Right lobe of liver (tissue), 6 donors: ENCODE data around the gene ITGA11. TPM values are rescaled to one million over a fixed set of nuclear protein-coding genes. Genes with fewer than 3 reads are reported as not detected.
A peak's percentile ranks its signal among the peaks of the same experiment; 100 is the strongest.

Source experiments
- ATAC-seq, 4 donors: fragments of 200-7000 bp; cut with Tn5 transposase; one replicate each; pipeline ENCODE4 v1.9.1; 2020; ENCODE audit warnings: mild to moderate bottlenecking in 4 of 4, moderate library complexity in 4 of 4
- DNase-seq, 3 donors: peaks; one replicate each; pipeline ENCODE4 v3.0.0-alpha.2; 2020
- H3K27ac ChIP-seq, 3 donors: fragments of 200-600 bp; one replicate each; pipeline ENCODE4 v1.8.0; 2022
- H3K27me3 ChIP-seq, 2 donors: fragments of 200-600 bp; one replicate each; pipeline ENCODE4 v1.8.0; 2022
- H3K36me3 ChIP-seq, 4 donors: fragments of 200-600 bp; sonication (generic) in 1 of 4; one replicate each; pipeline versions ENCODE4 v1.5.1 to v1.8.0; 2017 to 2022; ENCODE audit warnings: control low read depth in 1 of 4
- H3K4me1 ChIP-seq, 4 donors: fragments of 200-600 bp; sonication (generic) in 1 of 4; one replicate each; pipeline versions ENCODE4 v1.5.1 to v1.8.0; 2017 to 2022; ENCODE audit warnings: control low read depth in 1 of 4
- H3K4me3 ChIP-seq, 3 donors: fragments of 200-600 bp; one replicate each; pipeline ENCODE4 v1.8.0; 2022
- H3K9me3 ChIP-seq, 4 donors: fragments of 200-600 bp; sonication (generic) in 1 of 4; one replicate each; pipeline versions ENCODE4 v1.5.1 to v1.8.0; 2017 to 2022; ENCODE audit warnings: control low read depth in 1 of 4
- CTCF ChIP-seq, 4 donors: fragments of 200-600 bp in 3 of 4; fragments of 450-650 bp in 1 of 4; IDR thresholded peaks; one replicate each; pipeline versions ENCODE4 v1.5.1 to v1.8.0; 2016 to 2022; ENCODE audit warnings: antibody characterized with exemption in 4 of 4, mild to moderate bottlenecking in 2 of 4
- POLR2A ChIP-seq: fragments of 450-650 bp; IDR thresholded peaks from one replicate; pipeline ENCODE4 v1.6.1; 2017; ENCODE audit warnings: antibody characterized with exemption, mild to moderate bottlenecking
- WGBS: methylation state at CpG from one replicate; pipeline ENCODE4 v1.1.6; 2018; ENCODE audit warnings: low coverage, low lambda C conversion rate; ENCODE audit not compliant: insufficient coverage; ENCODE audit errors: missing lambda C conversion rate; 5-methylcytosine and 5-hydroxymethylcytosine counted together
- intact Hi-C, 2 donors: fragments of 100-400 bp; cut with DNase I; formaldehyde crosslinking; loops; one replicate each; pipeline versions ENCODE4 v1.11.2 to v1.14.1; 2022
- total RNA-seq, 6 experiments: library from RNA; depleted of rRNA in 2 of 6; stranded (reverse); fragments of >200 nt in 2 of 6; fragmentation: NEBNext Ultra II Directional in 3 of 6; extraction: Animal tissue kit (Norgen Biotek cat#: 25700) in 3 of 6; gene quantifications; one replicate each; pipeline versions ENCODE4 v1.1.0 to v1.2.4, GENCODE V29; 2016 to 2023
- donor health status: DM: no; HTN: yes; CAD: no.
- donor health status: DM: no; HTN: no; CAD: no.
- donor health status: DM: no; HTN: no; CAD: no.
- donor health status: DM: no; HTN: yes; CAD: no.
- donor health status: DM: no; HTN: yes; CAD: no.

The ITGA11 gene
- total RNA-seq, 6 experiments from 2014 or later, result 0.51 to 1.4 (median 0.73) TPM

GRCh38 chr15:68252925-68253534, 178.9 kb downstream of the ITGA11 start:
- no peak overlapping the region for H3K4me3 ChIP-seq
- TF ChIP-seq POLR2A, result no peak
- peak; percentile 89 to 96 (median 92) for TF ChIP-seq CTCF (IDR thresholded peaks at IDR 0.05)
- intact Hi-C loops, result loop anchor here in 1 of 2 donors (10.0 kb wide), 1 partner anchor 52 kb away; no protein-coding TSS in a partner anchor
- 15% methylated on average over 7 of the region's 7 CpGs for WGBS
- no peaks in the 10 kb centered on the region for H3K27me3 ChIP-seq
- H3K9me3 ChIP-seq, result no peaks in the 10 kb centered on the region
- H3K36me3 ChIP-seq, result no peaks in the 10 kb centered on the region
- H3K4me1 ChIP-seq, result peaks cover 0 to 6% (median 0%) of the 10 kb centered on the region in 4 donors
- DNase-seq (no peak), ATAC-seq (peak; percentile 58 to 72 (median 69))
- H3K27ac ChIP-seq, result no peak overlapping the region

- Histone ChIP-seq H3K27me3 (no peaks in the 10 kb centered on the region), H3K36me3 (no peaks in the 10 kb centered on the region), H3K4me1 (no peaks in the 10 kb centered on the region), H3K9me3 (no peaks in the 10 kb centered on the region), H3K4me3 (no peak overlapping the region), H3K27ac (no peak overlapping the region)
- TF ChIP-seq CTCF (IDR thresholded peaks at IDR 0.05), result no peak
- TF ChIP-seq POLR2A, result no peak
- intact Hi-C loops, result loop anchor here in 1 of 2 donors (10.0 kb wide), 1 partner anchor 136 kb away; no protein-coding TSS in a partner anchor
- 51% methylated on average over 3 of the region's 3 CpGs for WGBS
- ATAC-seq, result peak in 2 of 4 donors; percentile 28 to 51
- no peak for DNase-seq
Measured at GRCh38 chr15:68249058-68249713, 182.8 kb downstream of the ITGA11 start.

Other genes starting within 250 kb of the ITGA11 start
- gene CALML4, start 226.8 kb downstream of the ITGA11 start, total RNA-seq, result 1 to 10 TPM; 3.3 to 9.8 (median 6.1) TPM
- 10 to 100 TPM; 10.7 to 24.3 (median 15.2) TPM for gene CLN6, start 202.4 kb downstream of the ITGA11 start, total RNA-seq
- 10 to 100 TPM; 17.7 to 28.3 (median 23.1) TPM for gene FEM1B, start 154.4 kb downstream of the ITGA11 start, total RNA-seq
- under 1 TPM; 0.18 to 0.68 (median 0.41) TPM for gene CORO2B, start 146.8 kb upstream of the ITGA11 start, total RNA-seq